ENCODE data around the gene AACS. TPM values are rescaled to one million over a fixed set of nuclear protein-coding genes. Genes with fewer than 3 reads are reported as not detected.
"Not testable (repeated sequence)": the region's sequence is repeated elsewhere in the genome, so short reads cannot be mapped to it uniquely, and the experiment has no call there.

Gene AACS
- total RNA-seq, 2 experiments from 2014 or later, result 10.2 to 24.6 TPM

GRCh38 chr12:125070661-125071390, 5.6 kb downstream of the AACS start:
- Histone ChIP-seq H4K20me1 (ENCODE audit: insufficient read depth, low read length) (no peaks in the 10 kb centered on the region), H2AFZ (ENCODE audit: low read length) (no peak overlapping the region), H3K4me3 (ENCODE audit: low read depth, low read length, poor library complexity, severe bottlenecking) (no peak overlapping the region), H3K9me2 (ENCODE audit: insufficient read depth, low read length) (no peaks in the 10 kb centered on the region), H3K36me3 (ENCODE audit: insufficient read depth, low read length) (no peaks in the 10 kb centered on the region), H3K4me1 (ENCODE audit: insufficient read depth, low read length, poor library complexity, severe bottlenecking) (peaks cover 8% of the 10 kb centered on the region), H3K9me3 (ENCODE audit: low read length) (no peaks in the 10 kb centered on the region), H3K27ac (ENCODE audit: low read depth, low read length, poor library complexity, severe bottlenecking) (no peak overlapping the region), H3K79me2 (ENCODE audit: insufficient read depth, low read depth, low read length) (no peaks in the 10 kb centered on the region), H3K4me2 (ENCODE audit: low read length) (no peak overlapping the region; the same call in 1 of the 2 replicates)
- DNase-seq (ENCODE audit: low spot score), result no peak
- ChIA-PET POLR2A (interaction anchor here (1.0 to 1.3 kb wide), 2 partner anchors 9 to 10 kb away, joined by 3 to 4 read pairs; no protein-coding TSS in a partner anchor), CTCF (ENCODE audit: unreplicated experiment) (no interaction called here)
- BruUV-seq (replicated peaks), result no TSS peak
- TF ChIP-seq, protein P1, sequence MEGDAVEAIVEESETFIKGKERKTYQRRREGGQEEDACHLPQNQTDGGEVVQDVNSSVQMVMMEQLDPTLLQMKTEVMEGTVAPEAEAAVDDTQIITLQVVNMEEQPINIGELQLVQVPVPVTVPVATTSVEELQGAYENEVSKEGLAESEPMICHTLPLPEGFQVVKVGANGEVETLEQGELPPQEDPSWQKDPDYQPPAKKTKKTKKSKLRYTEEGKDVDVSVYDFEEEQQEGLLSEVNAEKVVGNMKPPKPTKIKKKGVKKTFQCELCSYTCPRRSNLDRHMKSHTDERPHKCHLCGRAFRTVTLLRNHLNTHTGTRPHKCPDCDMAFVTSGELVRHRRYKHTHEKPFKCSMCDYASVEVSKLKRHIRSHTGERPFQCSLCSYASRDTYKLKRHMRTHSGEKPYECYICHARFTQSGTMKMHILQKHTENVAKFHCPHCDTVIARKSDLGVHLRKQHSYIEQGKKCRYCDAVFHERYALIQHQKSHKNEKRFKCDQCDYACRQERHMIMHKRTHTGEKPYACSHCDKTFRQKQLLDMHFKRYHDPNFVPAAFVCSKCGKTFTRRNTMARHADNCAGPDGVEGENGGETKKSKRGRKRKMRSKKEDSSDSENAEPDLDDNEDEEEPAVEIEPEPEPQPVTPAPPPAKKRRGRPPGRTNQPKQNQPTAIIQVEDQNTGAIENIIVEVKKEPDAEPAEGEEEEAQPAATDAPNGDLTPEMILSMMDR (conservative IDR thresholded peaks at IDR 0.05; ENCODE audit: low read length), result no peak
- no peak for TF ChIP-seq EZH2phosphoT487 (IDR thresholded peaks at IDR 0.05; ENCODE audit: borderline replicate concordance, low read depth, low read length)
- intact Hi-C loops (cut with micrococcal nuclease; ENCODE audit: unreplicated experiment), result no loop called here

DNA sequence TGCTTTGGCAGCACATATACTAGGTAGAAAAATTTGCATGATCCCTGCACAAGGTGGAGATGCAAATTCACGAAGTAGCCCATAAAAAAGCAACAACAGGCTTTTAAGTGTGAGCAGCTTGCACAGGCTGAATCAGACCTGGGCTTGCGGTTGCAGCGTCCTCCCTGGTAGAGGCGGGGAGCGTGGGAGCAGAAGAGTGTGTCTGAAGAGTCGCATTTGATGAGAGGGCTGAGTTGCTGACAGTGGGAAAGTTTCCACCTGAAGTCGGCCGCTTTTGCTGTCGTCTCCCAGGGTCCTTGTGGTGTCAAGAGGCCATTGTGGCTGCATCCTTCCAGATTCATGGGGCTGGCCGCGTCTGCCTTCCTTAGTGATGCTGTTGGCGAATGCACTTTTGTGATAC, 6.2 kb downstream of the AACS start:
- Histone ChIP-seq H3K9me2 (ENCODE audit: insufficient read depth, low read length) (no peaks in the 10 kb centered on the region), H4K20me1 (ENCODE audit: insufficient read depth, low read length) (no peaks in the 10 kb centered on the region), H2AFZ (ENCODE audit: low read length) (no peak overlapping the region), H3K4me3 (ENCODE audit: low read depth, low read length, poor library complexity, severe bottlenecking) (no peak overlapping the region), H3K27ac (ENCODE audit: low read depth, low read length, poor library complexity, severe bottlenecking) (no peak overlapping the region), H3K4me1 (ENCODE audit: insufficient read depth, low read length, poor library complexity, severe bottlenecking) (peaks cover 7% of the 10 kb centered on the region), H3K79me2 (ENCODE audit: insufficient read depth, low read depth, low read length) (no peaks in the 10 kb centered on the region), H3K36me3 (ENCODE audit: insufficient read depth, low read length) (0 out of 2 replicates have a peak, but pooled peaks cover 4% of the 10 kb centered on the region), H3K4me2 (ENCODE audit: low read length) (no peak overlapping the region; the same call in 1 of the 2 replicates), H3K9me3 (ENCODE audit: low read length) (no peaks in the 10 kb centered on the region)
- DNase-seq (ENCODE audit: low spot score), result no peak
- intact Hi-C loops (cut with micrococcal nuclease; ENCODE audit: unreplicated experiment), result no loop called here
- POLR2A ChIA-PET, result no interaction called here
- TF ChIP-seq, protein P1 (conservative IDR thresholded peaks at IDR 0.05; ENCODE audit: low read length), result no peak
- TF ChIP-seq EZH2phosphoT487 (IDR thresholded peaks at IDR 0.05; ENCODE audit: borderline replicate concordance, low read depth, low read length), result no peak
- CTCF ChIA-PET (ENCODE audit: unreplicated experiment), result no interaction called here
- BruUV-seq (replicated peaks), result no TSS peak

- Histone ChIP-seq H3K9me2 (ENCODE audit: insufficient read depth, low read length) (no peaks in the 10 kb centered on the region), H3K4me1 (ENCODE audit: insufficient read depth, low read length, poor library complexity, severe bottlenecking) (peaks cover 7% of the 10 kb centered on the region), H3K27ac (ENCODE audit: low read depth, low read length, poor library complexity, severe bottlenecking) (no peak overlapping the region), H3K9me3 (ENCODE audit: low read length) (no peaks in the 10 kb centered on the region), H3K36me3 (ENCODE audit: insufficient read depth, low read length) (0 out of 2 replicates have a peak, but pooled peaks cover 7% of the 10 kb centered on the region), H3K4me2 (ENCODE audit: low read length) (no peak overlapping the region), H2AFZ (ENCODE audit: low read length) (no peak overlapping the region), H4K20me1 (ENCODE audit: insufficient read depth, low read length) (no peaks in the 10 kb centered on the region), H3K4me3 (ENCODE audit: low read depth, low read length, poor library complexity, severe bottlenecking) (no peak overlapping the region), H3K79me2 (ENCODE audit: insufficient read depth, low read depth, low read length) (no peaks in the 10 kb centered on the region)
- TF ChIP-seq, protein P1 (conservative IDR thresholded peaks at IDR 0.05; ENCODE audit: low read length), result no peak
- no peak for TF ChIP-seq EZH2phosphoT487 (IDR thresholded peaks at IDR 0.05; ENCODE audit: borderline replicate concordance, low read depth, low read length)
- DNase-seq (ENCODE audit: low spot score), result no peak
- intact Hi-C loops (cut with micrococcal nuclease; ENCODE audit: unreplicated experiment), result no loop called here
- POLR2A ChIA-PET, result interaction anchor here (0.7 kb wide), 1 partner anchor 13 kb away, joined by 5 read pairs; no protein-coding TSS in a partner anchor
- CTCF ChIA-PET (ENCODE audit: unreplicated experiment), result interaction anchor here (0.6 kb wide), 1 partner anchor 166 kb away, joined by 3 read pairs; no protein-coding TSS in a partner anchor
- no TSS peak for BruUV-seq (replicated peaks)
Measured at GRCh38 chr12:125072496-125072895, 7.3 kb downstream of the AACS start.

- H3K4me2 ChIP-seq (ENCODE audit: low read length); DNase-seq (ENCODE audit: low spot score); H3K4me1 ChIP-seq (ENCODE audit: insufficient read depth, low read length, poor library complexity, severe bottlenecking); H3K9me2 ChIP-seq (ENCODE audit: insufficient read depth, low read length); intact Hi-C loops (cut with micrococcal nuclease; ENCODE audit: unreplicated experiment); CTCF ChIA-PET (ENCODE audit: unreplicated experiment); H4K20me1 ChIP-seq (ENCODE audit: insufficient read depth, low read length); H3K79me2 ChIP-seq (ENCODE audit: insufficient read depth, low read depth, low read length); H3K36me3 ChIP-seq (ENCODE audit: insufficient read depth, low read length); H3K27ac ChIP-seq (ENCODE audit: low read depth, low read length, poor library complexity, severe bottlenecking); POLR2A ChIA-PET; H3K4me3 ChIP-seq (ENCODE audit: low read depth, low read length, poor library complexity, severe bottlenecking); H3K9me3 ChIP-seq (ENCODE audit: low read length); BruUV-seq (replicated peaks); H2AFZ ChIP-seq (ENCODE audit: low read length): not testable (repeated sequence)
Measured at GRCh38 chr12:125074294-125074693, 9.1 kb downstream of the AACS start.
